ENCODE data around the gene POLR1D.

GRCh38 chr13:27587095-27587746 lies 34.5 kb upstream of the POLR1D start:
- no peak for TF ChIP-seq POLR2A (IDR thresholded peaks at IDR 0.05)
- TF ChIP-seq, protein P1, sequence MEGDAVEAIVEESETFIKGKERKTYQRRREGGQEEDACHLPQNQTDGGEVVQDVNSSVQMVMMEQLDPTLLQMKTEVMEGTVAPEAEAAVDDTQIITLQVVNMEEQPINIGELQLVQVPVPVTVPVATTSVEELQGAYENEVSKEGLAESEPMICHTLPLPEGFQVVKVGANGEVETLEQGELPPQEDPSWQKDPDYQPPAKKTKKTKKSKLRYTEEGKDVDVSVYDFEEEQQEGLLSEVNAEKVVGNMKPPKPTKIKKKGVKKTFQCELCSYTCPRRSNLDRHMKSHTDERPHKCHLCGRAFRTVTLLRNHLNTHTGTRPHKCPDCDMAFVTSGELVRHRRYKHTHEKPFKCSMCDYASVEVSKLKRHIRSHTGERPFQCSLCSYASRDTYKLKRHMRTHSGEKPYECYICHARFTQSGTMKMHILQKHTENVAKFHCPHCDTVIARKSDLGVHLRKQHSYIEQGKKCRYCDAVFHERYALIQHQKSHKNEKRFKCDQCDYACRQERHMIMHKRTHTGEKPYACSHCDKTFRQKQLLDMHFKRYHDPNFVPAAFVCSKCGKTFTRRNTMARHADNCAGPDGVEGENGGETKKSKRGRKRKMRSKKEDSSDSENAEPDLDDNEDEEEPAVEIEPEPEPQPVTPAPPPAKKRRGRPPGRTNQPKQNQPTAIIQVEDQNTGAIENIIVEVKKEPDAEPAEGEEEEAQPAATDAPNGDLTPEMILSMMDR (IDR thresholded peaks at IDR 0.05 in 8 of 11, conservative IDR thresholded peaks at IDR 0.05 in 3 of 11): no peak

Measured in spleen (tissue), 7 donors.